HEK293 (cell line): Measurements from ENCODE around the gene TSEN54.
A peak's percentile ranks its signal among the peaks of the same experiment; 100 is the strongest.

Source experiments
- CTCF ChIA-PET: fragments of 350-600 bp; formaldehyde crosslinking; extraction: SDS; loops from one replicate; lab custom pipeline; 2021; ENCODE audit warnings: antibody characterized with exemption; lab: Yijun Ruan, JAX
- POLR2A ChIA-PET: fragments of 300-600 bp; formaldehyde crosslinking; extraction: SDS; loops from one replicate; lab custom pipeline; 2020; ENCODE audit warnings: antibody characterized with exemption, inconsistent platforms; lab: Yijun Ruan, JAX
- H3K27ac ChIP-seq: fragments of 200-500 bp; sonication (Bioruptor generic); 2 replicates; pipeline ENCODE4 v1.5.1; 2014; ENCODE audit warnings: low read depth, low read length, control low read depth, inconsistent platforms; ENCODE audit errors: extremely low read depth
- H3K36me3 ChIP-seq, 2 experiments: fragments of 200-500 bp in 1 of 2; sonication (Bioruptor generic) in 1 of 2; 1 replicate in 1 of 2; 2 replicates in 1 of 2; pipeline ENCODE4 v1.5.1; 2014 to 2017; ENCODE audit warnings: inconsistent platforms in 2 of 2, low read length in 2 of 2; ENCODE audit not compliant: control insufficient read depth in 2 of 2, insufficient read depth in 1 of 2
- H3K4me1 ChIP-seq: fragments of 200-500 bp; sonication (Bioruptor generic); 2 replicates; pipeline ENCODE4 v1.5.1; 2014; ENCODE audit warnings: mild to moderate bottlenecking, low read length, inconsistent platforms; ENCODE audit not compliant: control insufficient read depth, insufficient read depth
- H3K4me3 ChIP-seq: 2 replicates; pipeline ENCODE4 v1.5.1; 2011; ENCODE audit warnings: low read depth, mild to moderate bottlenecking, control low read depth, low read length, moderate library complexity
- H3K9me3 ChIP-seq: fragments of 200-500 bp; sonication (Bioruptor generic); 2 replicates; pipeline ENCODE4 v1.5.1; 2014; ENCODE audit warnings: low read depth, low read length, inconsistent platforms; ENCODE audit not compliant: control insufficient read depth, insufficient read depth
- BCL11A ChIP-seq: fragments of 450-650 bp; formaldehyde crosslinking; IDR thresholded peaks from 2 replicates; pipeline ENCODE4 v1.5.1; 2016; ENCODE audit warnings: low read depth, missing biosample characterization, missing genetic modification characterization
- EGR2 ChIP-seq: fragments of 450-650 bp; formaldehyde crosslinking; IDR thresholded peaks from 2 replicates; pipeline ENCODE4 v1.5.1; 2016; ENCODE audit warnings: low read depth, missing biosample characterization, missing genetic modification characterization
- SCRT1 ChIP-seq: fragments of 450-650 bp; formaldehyde crosslinking; IDR thresholded peaks from 2 replicates; pipeline ENCODE4 v1.5.1; 2016; ENCODE audit warnings: missing biosample characterization, missing genetic modification characterization, borderline replicate concordance
- ZBTB48 ChIP-seq: fragments of 450-650 bp; formaldehyde crosslinking; IDR thresholded peaks from 2 replicates; pipeline ENCODE4 v1.5.1; 2016; ENCODE audit warnings: missing biosample characterization, missing genetic modification characterization
- ZNF140 ChIP-seq: fragments of 450-650 bp; formaldehyde crosslinking; IDR thresholded peaks from 2 replicates; pipeline ENCODE4 v1.5.1; 2016; ENCODE audit warnings: missing biosample characterization, missing genetic modification characterization
- ZNF157 ChIP-seq: fragments of 450-650 bp; formaldehyde crosslinking; IDR thresholded peaks from 2 replicates; pipeline ENCODE4 v1.5.1; 2016; ENCODE audit warnings: missing biosample characterization, missing genetic modification characterization
- ZNF248 ChIP-seq: fragments of 450-650 bp; formaldehyde crosslinking; IDR thresholded peaks from 2 replicates; pipeline ENCODE4 v1.5.1; 2017; ENCODE audit warnings: missing biosample characterization, missing genetic modification characterization
- ZNF350 ChIP-seq: fragments of 450-650 bp; formaldehyde crosslinking; IDR thresholded peaks from 2 replicates; pipeline ENCODE4 v1.5.0; 2017; ENCODE audit warnings: missing biosample characterization, mild to moderate bottlenecking, missing genetic modification characterization
- ZNF362 ChIP-seq: fragments of 450-650 bp; formaldehyde crosslinking; IDR thresholded peaks from 2 replicates; pipeline ENCODE4 v1.5.1; 2016; ENCODE audit warnings: missing biosample characterization, missing genetic modification characterization
- ZNF37A ChIP-seq: fragments of 450-650 bp; IDR thresholded peaks from 2 replicates; pipeline ENCODE4 v1.5.1; 2018; ENCODE audit warnings: missing biosample characterization, missing genetic modification characterization
- ZNF426 ChIP-seq: fragments of 450-650 bp; formaldehyde crosslinking; IDR thresholded peaks from 2 replicates; pipeline ENCODE4 v1.5.1; 2017; ENCODE audit warnings: missing biosample characterization, missing genetic modification characterization, mild to moderate bottlenecking, inconsistent platforms, moderate library complexity
- ZNF514 ChIP-seq: fragments of 450-650 bp; formaldehyde crosslinking; IDR thresholded peaks from 2 replicates; pipeline ENCODE4 v1.5.1; 2016; ENCODE audit warnings: missing biosample characterization, missing genetic modification characterization
- ZNF518A ChIP-seq: fragments of 450-650 bp; formaldehyde crosslinking; conservative IDR thresholded peaks from 2 replicates; pipeline ENCODE4 v1.5.1; 2016; ENCODE audit warnings: low read depth, missing biosample characterization, missing genetic modification characterization
- ZNF558 ChIP-seq: fragments of 450-650 bp; formaldehyde crosslinking; IDR thresholded peaks from 2 replicates; pipeline ENCODE4 v1.5.1; 2016; ENCODE audit warnings: missing biosample characterization, missing genetic modification characterization
- ZNF624 ChIP-seq: fragments of 450-650 bp; formaldehyde crosslinking; IDR thresholded peaks from 2 replicates; pipeline ENCODE4 v1.5.1; 2017; ENCODE audit warnings: missing biosample characterization, missing genetic modification characterization
- ZNF777 ChIP-seq: fragments of 450-650 bp; formaldehyde crosslinking; IDR thresholded peaks from 2 replicates; pipeline ENCODE4 v1.5.1; 2017; ENCODE audit warnings: missing biosample characterization, missing genetic modification characterization, borderline replicate concordance
- ZNF791 ChIP-seq: fragments of 450-650 bp; formaldehyde crosslinking; IDR thresholded peaks from 2 replicates; pipeline ENCODE4 v1.5.1; 2016; ENCODE audit warnings: missing biosample characterization, missing genetic modification characterization

TSEN54 gene

GRCh38 chr17:75523647-75524046 is 7.3 kb downstream of the TSEN54 start:
- POLR2A ChIA-PET: interaction anchor here (0.5 to 2.2 kb wide), 6 partner anchors 7 to 386 kb away, joined by 3 to 35 read pairs (median 5); partner anchors contain the start of gene TSEN54
- no peaks in the 10 kb centered on the region for H3K9me3 ChIP-seq
- CTCF ChIA-PET: interaction anchor here (0.7 to 2.8 kb wide), 8 partner anchors 7 to 110 kb away, joined by 3 to 11 read pairs (median 3); partner anchors contain the start of genes SMIM5 and TSEN54

GRCh38 chr17:75524269-75524969 is 8.1 kb downstream of the TSEN54 start:
- POLR2A ChIA-PET: interaction anchor here (0.5 to 2.2 kb wide), 18 partner anchors 8 to 387 kb away, joined by 3 to 35 read pairs (median 4); partner anchors contain the start of gene TSEN54
- TF ChIP-seq SCRT1 (0 out of 2 replicates have a peak, but pooled peaks have one; percentile 10), ZBTB48 (tag by site-specific recombination) (peak; percentile 67), ZNF777 (no peak), ZNF558 (tag by site-specific recombination) (no peak), ZNF791 (no peak), ZNF140 (no peak), ZNF514 (tag by site-specific recombination) (no peak), ZNF426 (tag by site-specific recombination) (no peak), ZNF350 (no peak)
- Histone ChIP-seq H3K9me3 (no peaks in the 10 kb centered on the region), H3K4me3 (peak overlapping the region; percentile 54), H3K4me1 (peaks cover 5% of the 10 kb centered on the region), H3K36me3 (peaks cover 12 to 43% of the 10 kb centered on the region in 2 experiments; a peak in 2 of 3 replicates), H3K27ac (peak overlapping the region; percentile 61)
- CTCF ChIA-PET: interaction anchor here (0.6 to 2.8 kb wide), 11 partner anchors 8 to 226 kb away, joined by 3 to 11 read pairs (median 4); partner anchors contain the start of gene TSEN54

More at GRCh38 chr17:75523647-75524046, 7.3 kb downstream of the TSEN54 start:
- H3K4me3 ChIP-seq: no peak overlapping the region
- peaks cover 13 to 51% of the 10 kb centered on the region in 2 experiments; a peak in 2 of 3 replicates for H3K36me3 ChIP-seq
- H3K27ac ChIP-seq: no peak overlapping the region
- peaks cover 5% of the 10 kb centered on the region for H3K4me1 ChIP-seq
- TF ChIP-seq ZNF37A (tag by site-specific recombination) (no peak), EGR2 (no peak), ZNF362 (tag by site-specific recombination) (no peak), ZNF157 (tag by site-specific recombination) (no peak), ZNF624 (tag by site-specific recombination) (no peak), ZNF518A (tag by site-specific recombination) (no peak), BCL11A (tag by site-specific recombination) (no peak), ZNF248 (no peak)
